Measurements from ENCODE around the gene CRYBB1.
"Not testable (repeated sequence)": the region's sequence is repeated elsewhere in the genome, so short reads cannot be mapped to it uniquely, and the experiment has no call there.

The CRYBB1 gene

GRCh38 chr22:26636296-26636695 is 18.5 kb upstream of the CRYBB1 start:
- no peak for DNase-seq (ENCODE audit: low read depth)

- DNase-seq (ENCODE audit: low read depth), result no peak
Observed at GRCh38 chr22:26635117-26635516, 17.3 kb upstream of the CRYBB1 start.

- no peak for DNase-seq (ENCODE audit: low read depth)
Observed at GRCh38 chr22:26634189-26634588, 16.4 kb upstream of the CRYBB1 start.

- no peak for DNase-seq (ENCODE audit: low read depth)
Observed at GRCh38 chr22:26632422-26633155, 14.8 kb upstream of the CRYBB1 start.

GRCh38 chr22:26631282-26631681 is 13.5 kb upstream of the CRYBB1 start:
- DNase-seq (ENCODE audit: low read depth), result no peak

- no peak for DNase-seq (ENCODE audit: low read depth)
Observed at GRCh38 chr22:26629988-26630761, 12.3 kb upstream of the CRYBB1 start.

- no peak for DNase-seq (ENCODE audit: low read depth)
Observed at GRCh38 chr22:26624803-26625202, 7.0 kb upstream of the CRYBB1 start.

DNA sequence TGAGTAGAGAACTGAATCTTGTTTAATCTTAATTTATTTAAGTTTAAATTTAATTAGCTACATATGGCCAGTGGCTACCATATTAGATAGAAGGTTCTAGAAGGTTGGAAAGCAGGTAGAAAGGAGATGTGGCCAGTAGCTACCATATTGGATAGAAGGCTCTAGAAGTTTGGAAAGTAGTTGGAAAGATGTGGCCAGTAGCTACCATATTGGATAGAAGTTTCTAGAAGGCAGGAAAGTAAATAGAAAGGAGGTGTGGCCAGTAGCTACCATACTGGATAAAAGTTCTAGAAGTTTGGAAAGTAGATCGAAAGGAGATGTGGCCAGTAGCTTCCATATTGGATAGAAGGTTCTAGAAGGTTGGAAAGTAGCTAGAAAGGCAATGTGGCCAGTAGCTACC is 6.2 kb upstream of the CRYBB1 start:
- no peak for DNase-seq (ENCODE audit: low read depth)

DNA sequence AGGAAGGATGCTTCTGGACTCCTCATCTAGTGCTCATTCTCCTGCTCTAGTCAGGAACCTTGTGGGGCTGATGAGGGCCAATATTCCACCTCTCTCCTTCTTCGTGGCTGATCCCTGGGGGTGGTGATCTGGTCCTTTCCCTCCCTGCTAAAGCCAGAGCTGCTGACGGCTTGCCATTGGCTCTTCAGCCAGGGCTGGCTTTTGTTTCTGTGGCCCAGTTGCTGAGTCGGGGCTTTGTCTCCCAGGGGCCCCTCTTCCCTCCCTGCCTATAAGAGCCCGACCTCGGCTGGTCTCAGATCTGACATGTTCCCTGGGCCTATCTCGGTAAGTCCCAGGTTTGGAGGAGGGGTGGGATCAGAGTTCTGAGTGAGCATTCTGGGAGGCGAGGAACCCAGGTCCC is 3.8 kb upstream of the CRYBB1 start, which contains the start of gene CRYBA4:
TSS of gene CRYBA4 (plus strand) at position 301 of the 400 bp plus-strand sequence. CDS start 634 bp downstream, outside the sequence.
- DNase-seq (ENCODE audit: low read depth), result no peak

- no peak for DNase-seq (ENCODE audit: low read depth)
Observed at GRCh38 chr22:26620197-26620596, 2.4 kb upstream of the CRYBB1 start.

DNA sequence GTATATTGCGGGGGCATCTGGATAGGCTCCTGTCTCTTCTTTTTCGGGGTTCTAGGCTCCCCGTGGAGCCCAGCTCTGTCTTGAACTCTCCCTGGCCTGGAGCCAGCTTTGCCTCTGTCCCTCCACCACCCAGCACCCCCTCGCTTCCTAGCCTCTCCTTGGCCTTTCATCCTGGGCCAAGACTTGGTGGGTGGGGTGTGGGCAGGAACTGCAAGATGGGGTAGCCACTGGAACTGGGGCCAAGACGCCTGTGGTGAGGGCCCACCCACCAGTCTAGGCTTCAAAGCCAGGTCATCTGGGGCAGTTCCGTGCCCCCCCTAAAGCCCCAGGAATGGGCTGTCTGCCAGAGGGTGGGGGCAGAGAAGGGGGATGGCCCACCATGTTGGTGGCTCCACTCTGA is 1.7 kb upstream of the CRYBB1 start:
- DNase-seq (ENCODE audit: low read depth), result no peak

GRCh38 chr22:26618455-26618854 is 628 bp upstream of the CRYBB1 start:
- DNase-seq (ENCODE audit: low read depth), result no peak

- DNase-seq (ENCODE audit: low read depth), result no peak
Observed at GRCh38 chr22:26616650-26617049, 1.2 kb downstream of the CRYBB1 start.

GRCh38 chr22:26615830-26616435 is 1.9 kb downstream of the CRYBB1 start:
- DNase-seq (ENCODE audit: low read depth), result no peak

DNA sequence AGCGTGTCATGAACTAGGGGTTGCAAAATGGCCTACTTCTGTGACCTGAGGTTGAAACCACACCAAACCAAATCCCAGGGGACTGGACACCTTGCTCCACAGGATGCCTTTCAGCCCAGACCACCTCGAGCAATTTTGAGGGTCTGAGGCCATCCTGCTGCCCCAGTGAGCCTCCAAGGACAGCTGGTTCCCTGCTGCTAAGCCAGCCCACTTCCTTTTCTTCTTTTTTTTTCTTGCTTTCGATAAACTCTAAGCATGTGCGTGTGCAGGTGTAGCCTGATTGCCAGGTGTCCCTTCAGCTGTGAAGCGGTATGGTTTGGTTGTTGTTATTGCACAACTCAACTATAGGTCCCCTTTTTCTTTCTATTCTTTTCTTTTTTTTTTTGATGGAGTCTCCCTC is 2.7 kb downstream of the CRYBB1 start:
- DNase-seq (ENCODE audit: low read depth), result no peak

DNA sequence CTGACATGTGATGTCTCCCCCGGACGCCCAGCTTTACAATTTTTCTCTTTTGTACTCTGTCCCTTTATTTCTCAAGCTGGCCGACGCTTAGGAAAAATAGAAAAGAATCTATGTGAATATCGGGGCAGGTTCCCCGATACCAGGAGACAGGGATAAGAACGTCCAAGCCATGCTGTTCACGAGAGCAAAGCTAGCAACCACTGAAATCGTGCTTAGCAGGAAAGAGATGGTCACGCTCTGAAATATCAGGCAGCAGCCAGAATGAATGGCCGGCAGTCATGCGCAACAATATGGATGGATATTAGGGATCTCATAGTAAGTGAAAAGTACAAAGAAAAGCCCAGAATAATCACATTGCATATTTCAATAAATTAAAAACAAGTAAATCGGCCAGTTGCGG is 3.5 kb downstream of the CRYBB1 start:
- DNase-seq (ENCODE audit: low read depth), result no peak

DNA sequence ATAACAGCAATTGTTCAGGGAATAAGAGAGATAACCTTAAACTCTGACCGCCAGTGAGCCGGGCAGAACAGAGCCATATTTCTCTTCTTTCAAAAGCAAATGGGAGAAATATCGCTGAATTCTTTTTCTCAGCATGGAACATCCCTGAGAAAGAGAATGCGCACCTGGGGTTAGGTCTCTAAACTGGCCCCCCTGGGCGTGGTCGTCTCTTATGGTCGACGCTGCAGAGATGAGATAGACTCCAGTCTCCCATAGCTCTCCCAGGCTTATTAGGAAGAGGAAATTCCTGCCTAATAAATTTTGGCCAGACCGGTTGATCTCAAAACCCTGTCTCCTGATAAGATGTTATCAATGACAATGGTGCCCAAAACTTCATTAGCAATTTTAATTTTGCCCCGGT is 4.1 kb downstream of the CRYBB1 start:
- not testable (repeated sequence) for DNase-seq (ENCODE audit: low read depth)

DNA sequence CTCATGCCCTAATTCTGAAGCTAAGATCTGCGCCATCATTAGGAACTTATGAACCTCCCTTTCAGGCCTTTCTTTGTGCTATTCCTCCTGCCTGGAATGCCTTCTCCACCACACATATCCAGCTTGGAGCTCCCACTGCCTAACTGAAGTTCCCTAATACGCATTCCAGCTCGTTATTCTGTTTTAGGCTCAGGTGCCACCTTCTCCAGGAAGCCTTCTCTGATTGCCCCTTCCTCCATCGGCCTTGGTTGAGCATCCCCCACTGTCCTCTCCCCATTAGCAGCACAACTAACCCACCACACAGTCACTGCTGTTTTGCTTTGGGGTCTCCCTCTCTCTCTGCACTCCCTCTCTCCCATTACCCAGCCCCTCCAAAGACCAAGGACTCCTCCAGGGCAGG is 5.2 kb downstream of the CRYBB1 start:
- no peak for DNase-seq (ENCODE audit: low read depth)

DNA sequence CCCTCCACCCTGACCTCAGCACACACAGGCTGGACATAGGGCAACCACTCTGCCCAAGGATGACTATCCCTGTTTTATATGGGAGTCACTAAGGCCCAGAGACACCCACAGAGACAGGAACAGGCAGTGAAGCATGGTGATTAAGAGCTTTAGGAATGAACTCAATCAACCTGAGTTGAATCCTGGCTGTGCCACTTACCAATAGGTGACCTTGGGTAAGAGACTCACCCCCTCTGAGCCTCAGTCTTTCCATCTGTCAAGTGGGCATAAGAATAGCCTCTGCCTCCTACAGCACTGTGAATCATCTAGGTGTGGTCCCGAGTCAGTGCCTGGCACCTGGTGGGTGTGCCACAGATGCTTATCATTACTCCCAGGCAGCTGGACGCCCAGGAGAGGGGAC is 6.8 kb downstream of the CRYBB1 start:
- no peak for DNase-seq (ENCODE audit: low read depth)

GRCh38 chr22:26610072-26610958 is 7.5 kb downstream of the CRYBB1 start:
- DNase-seq (ENCODE audit: low read depth), result no peak

GRCh38 chr22:26609287-26609686 is 8.5 kb downstream of the CRYBB1 start:
- DNase-seq (ENCODE audit: low read depth), result no peak

DNA sequence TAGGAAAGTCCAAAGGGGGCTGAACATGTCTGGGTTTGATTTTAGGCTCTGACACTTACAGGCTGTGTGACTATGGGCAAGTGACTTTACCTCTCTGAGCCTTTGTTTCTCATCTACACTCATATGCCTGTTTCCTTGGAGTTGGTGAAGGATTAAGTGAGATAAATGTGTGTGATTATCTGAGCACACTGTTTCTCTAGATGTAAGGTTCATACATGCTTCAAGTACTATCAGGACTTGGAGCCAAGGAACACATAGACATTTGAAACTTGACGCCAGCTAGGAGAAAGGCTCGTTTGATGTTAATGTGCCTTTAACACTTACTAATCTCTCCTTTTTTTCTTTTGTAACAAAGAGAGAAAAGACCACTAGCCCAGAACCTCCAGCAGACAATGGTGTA is 9.7 kb downstream of the CRYBB1 start:
- DNase-seq (ENCODE audit: low read depth), result no peak
